ENCODE data around the gene ADD3. TPM values are rescaled to one million over a fixed set of nuclear protein-coding genes. Genes with fewer than 3 reads are reported as not detected.
A peak's percentile ranks its signal among the peaks of the same experiment; 100 is the strongest.
"Not testable (repeated sequence)": the region's sequence is repeated elsewhere in the genome, so short reads cannot be mapped to it uniquely, and the experiment has no call there.

ADD3 gene
- polyA plus RNA-seq, 3 donors, result 94.8 to 126 (median 111) TPM

DNA sequence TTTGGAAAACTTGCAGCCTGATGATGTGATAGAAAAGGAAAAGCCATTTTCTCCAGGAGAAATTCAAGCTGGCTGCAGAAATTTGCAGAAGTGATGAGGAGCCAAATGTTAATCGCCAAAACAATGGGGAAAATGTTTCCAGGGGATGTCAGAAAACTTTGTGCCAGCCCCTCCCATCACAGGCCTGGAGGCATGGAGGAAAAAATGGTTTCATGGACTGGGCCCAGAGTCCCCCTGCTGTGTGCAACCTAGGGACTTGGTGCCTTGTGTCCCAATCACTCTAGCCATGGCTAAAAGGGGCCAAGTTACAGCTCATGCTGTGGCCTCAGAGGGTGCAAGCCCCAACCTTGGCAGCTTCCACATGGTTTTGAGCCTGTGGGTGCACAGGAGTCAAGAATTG, 41.0 kb downstream of the ADD3 start:
- Mint-ChIP-seq H3K36me3 (peaks cover 17 to 26% of the 10 kb centered on the region in 2 donors), H3K4me1 (peaks cover 13% of the 10 kb centered on the region)

DNA sequence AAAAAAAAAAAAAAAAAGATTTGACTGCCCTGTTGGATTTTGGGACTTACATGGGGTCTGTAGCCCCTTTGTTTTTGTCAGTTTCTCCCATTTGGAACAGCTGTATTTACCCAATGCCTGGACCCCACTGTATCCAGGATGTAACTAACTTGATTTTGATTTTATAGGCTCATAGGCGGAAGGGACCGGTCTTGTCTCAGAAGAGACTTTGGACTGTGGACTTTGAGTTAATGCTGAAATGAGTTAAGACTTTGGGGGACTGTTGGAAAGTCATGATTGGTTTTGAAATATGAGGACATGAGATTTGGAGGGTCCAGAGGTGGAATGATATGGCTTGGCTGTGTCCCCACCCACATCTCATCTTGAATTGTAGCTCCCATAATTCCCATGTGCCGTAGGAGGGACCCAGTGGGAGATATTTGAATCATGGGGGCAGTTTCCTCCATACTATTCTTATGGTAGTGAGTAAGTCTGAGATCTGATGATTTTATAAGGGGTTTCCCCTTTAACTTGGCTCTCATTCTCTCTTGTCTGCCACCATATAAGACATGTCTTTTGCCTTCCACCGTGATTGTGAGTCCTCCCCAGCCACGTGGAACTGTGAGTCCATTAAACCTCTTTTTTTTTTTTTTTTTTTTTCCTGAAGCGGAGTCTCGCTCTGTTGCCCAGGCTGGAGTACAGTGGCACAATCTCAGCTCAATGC, 42.3 kb downstream of the ADD3 start:
- H3K4me3 Mint-ChIP-seq; H3K27me3 Mint-ChIP-seq (ENCODE audit: low read depth in 3 of 3); intact Hi-C loops (cut with micrococcal nuclease); H3K9ac ChIP-seq (ENCODE audit: insufficient read depth, low read length, poor library complexity, severe bottlenecking); H3K4me2 ChIP-seq (replicated peaks; ENCODE audit: extremely low read depth, low read length, poor library complexity, severe bottlenecking); H2AFZ ChIP-seq (ENCODE audit: insufficient read depth, low read depth, low read length, poor library complexity, severe bottlenecking); H4K20me1 ChIP-seq (ENCODE audit: insufficient read depth, low read length); DNase-seq; H3K4me3 ChIP-seq (replicated peaks in 1 of 3; ENCODE audit: low read depth in 2 of 3, low read length in 3 of 3); H3K27ac ChIP-seq (ENCODE audit: low read depth in 1 of 2, low read length in 2 of 2); H3K4me1 ChIP-seq (ENCODE audit: control insufficient read depth in 1 of 2, insufficient read depth in 2 of 2, low read length in 2 of 2); H3K27me3 ChIP-seq (ENCODE audit: control insufficient read depth in 2 of 2, insufficient read depth in 2 of 2, low read length in 2 of 2): not testable (repeated sequence)
- peaks cover 13% of the 10 kb centered on the region for H3K4me1 Mint-ChIP-seq
- H3K36me3 ChIP-seq (replicated peaks in 1 of 2; ENCODE audit: control insufficient read depth in 1 of 2, insufficient read depth in 2 of 2, low read length in 2 of 2), result peaks cover 0 to 21% of the 10 kb centered on the region in 2 donors
- peaks cover 13 to 15% of the 10 kb centered on the region in 2 donors for H3K9me3 ChIP-seq (replicated peaks in 1 of 2; ENCODE audit: control insufficient read depth in 1 of 2, insufficient read depth in 1 of 2, low read length in 2 of 2)
- 95% methylated on average over 4 of the region's 7 CpGs for WGBS (ENCODE audit: insufficient coverage)
- peaks cover 89% of the 10 kb centered on the region for H3K79me2 ChIP-seq (ENCODE audit: insufficient read depth, low read length)
- H3K36me3 Mint-ChIP-seq, result peaks cover 18 to 25% of the 10 kb centered on the region in 2 donors
- peak overlapping the region in 3 of 7 donors; percentile 24 to 70 (median 35) for H3K27ac Mint-ChIP-seq
- H3K9me3 Mint-ChIP-seq, result peaks cover 4 to 14% (median 11%) of the 10 kb centered on the region in 7 donors

More for the DNA sequence above, 41.0 kb downstream of the ADD3 start:
- peaks cover 7% of the 10 kb centered on the region in 2 donors for H3K4me1 ChIP-seq (ENCODE audit: control insufficient read depth in 1 of 2, insufficient read depth in 2 of 2, low read length in 2 of 2)
- H3K79me2 ChIP-seq (ENCODE audit: insufficient read depth, low read length), result peaks cover 90% of the 10 kb centered on the region
- H3K4me2 ChIP-seq (replicated peaks; ENCODE audit: extremely low read depth, low read length, poor library complexity, severe bottlenecking), result no peak overlapping the region
- peaks cover 9% of the 10 kb centered on the region for H4K20me1 ChIP-seq (ENCODE audit: insufficient read depth, low read length)
- H3K9me3 ChIP-seq (replicated peaks in 1 of 2; ENCODE audit: control insufficient read depth in 1 of 2, insufficient read depth in 1 of 2, low read length in 2 of 2), result peaks cover 13 to 15% of the 10 kb centered on the region in 2 donors
- no peak overlapping the region for H3K9ac ChIP-seq (ENCODE audit: insufficient read depth, low read length, poor library complexity, severe bottlenecking)
- Mint-ChIP-seq H3K27me3 (ENCODE audit: low read depth in 3 of 3) (peaks cover 0 to 1% (median 0%) of the 10 kb centered on the region in 3 donors), H3K27ac (peak overlapping the region in 1 of 7 donors; percentile 45), H3K9me3 (peaks cover 4 to 14% (median 11%) of the 10 kb centered on the region in 7 donors), H3K4me3 (no peak overlapping the region)
- H3K27me3 ChIP-seq (ENCODE audit: control insufficient read depth in 2 of 2, insufficient read depth in 2 of 2, low read length in 2 of 2), result no peaks in the 10 kb centered on the region
- no peak for TF ChIP-seq CTCF (IDR thresholded peaks at IDR 0.05)
- H3K4me3 ChIP-seq (replicated peaks in 1 of 3; ENCODE audit: low read depth in 2 of 3, low read length in 3 of 3), result no peak overlapping the region
- WGBS (ENCODE audit: insufficient coverage), result no CpG with 5 or more reads among the region's 1 CpG
- H2AFZ ChIP-seq (ENCODE audit: insufficient read depth, low read depth, low read length, poor library complexity, severe bottlenecking), result no peak overlapping the region
- intact Hi-C loops (cut with micrococcal nuclease), result no loop called here
- no peak for DNase-seq
- peaks cover 0 to 21% of the 10 kb centered on the region in 2 donors for H3K36me3 ChIP-seq (replicated peaks in 1 of 2; ENCODE audit: control insufficient read depth in 1 of 2, insufficient read depth in 2 of 2, low read length in 2 of 2)
- no peak overlapping the region for H3K27ac ChIP-seq (ENCODE audit: low read depth in 1 of 2, low read length in 2 of 2)

Measured in CD14-positive monocyte (primary cell).